ENCODE results near the gene XAF1.
"Not testable (repeated sequence)": the region's sequence is repeated elsewhere in the genome, so short reads cannot be mapped to it uniquely, and the experiment has no call there.

The XAF1 gene

DNA sequence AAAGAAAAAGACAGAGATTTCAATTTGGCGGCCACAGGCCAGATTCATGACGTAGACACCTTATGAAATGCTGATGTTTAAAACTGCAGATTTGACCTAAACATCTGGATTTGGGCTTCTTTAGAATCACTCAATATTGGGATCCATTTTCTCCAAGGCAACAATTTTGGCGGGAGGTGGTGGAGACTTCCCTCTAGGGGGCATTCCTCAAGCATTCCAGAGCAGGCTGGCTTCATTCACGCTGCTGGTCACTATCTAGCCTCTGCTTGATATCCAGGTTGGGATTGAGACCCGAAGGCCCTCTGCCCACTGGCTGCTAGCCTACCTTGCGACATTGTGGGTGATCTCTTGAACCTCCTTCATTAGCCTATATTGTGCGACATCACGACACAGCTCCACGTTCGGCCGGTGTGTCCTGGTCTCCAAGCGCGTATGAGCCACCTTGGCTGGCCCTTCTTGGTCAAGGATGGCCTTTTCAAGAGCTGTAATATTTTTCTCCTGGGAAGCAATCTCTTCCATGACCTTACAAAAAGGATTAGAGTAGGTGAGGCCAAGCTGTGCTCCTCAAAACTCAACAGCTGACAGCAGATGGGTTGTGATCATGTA is 44.7 kb downstream of the XAF1 start:
- DNase-seq (ENCODE audit: low spot score): no peak

DNA sequence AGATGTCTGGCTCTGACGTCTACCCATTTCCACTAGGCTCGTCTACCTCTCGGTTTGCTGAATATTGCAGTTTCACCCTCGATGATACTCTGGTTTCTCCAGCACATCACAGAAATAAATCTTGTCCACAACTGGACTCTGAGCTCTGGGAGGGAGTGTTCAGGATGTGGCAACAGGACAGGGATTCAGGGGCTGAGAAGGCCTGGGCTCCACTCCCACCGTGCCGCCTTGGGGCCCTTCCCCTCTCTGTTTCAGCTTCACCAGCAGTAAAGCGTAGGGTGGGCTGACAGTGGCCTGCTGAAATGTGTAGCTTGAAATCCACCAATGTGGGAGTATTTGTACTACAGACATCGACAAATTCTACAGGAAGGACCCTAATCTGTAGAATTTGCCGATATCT is 55.7 kb downstream of the XAF1 start:
- DNase-seq (ENCODE audit: low spot score): no peak

- no peak for DNase-seq (ENCODE audit: low spot score)
Measured at GRCh38 chr17:6812295-6812694, 56.4 kb downstream of the XAF1 start.

- no peak for DNase-seq (ENCODE audit: low spot score)
Measured at GRCh38 chr17:6815775-6816174, 59.9 kb downstream of the XAF1 start.

DNA sequence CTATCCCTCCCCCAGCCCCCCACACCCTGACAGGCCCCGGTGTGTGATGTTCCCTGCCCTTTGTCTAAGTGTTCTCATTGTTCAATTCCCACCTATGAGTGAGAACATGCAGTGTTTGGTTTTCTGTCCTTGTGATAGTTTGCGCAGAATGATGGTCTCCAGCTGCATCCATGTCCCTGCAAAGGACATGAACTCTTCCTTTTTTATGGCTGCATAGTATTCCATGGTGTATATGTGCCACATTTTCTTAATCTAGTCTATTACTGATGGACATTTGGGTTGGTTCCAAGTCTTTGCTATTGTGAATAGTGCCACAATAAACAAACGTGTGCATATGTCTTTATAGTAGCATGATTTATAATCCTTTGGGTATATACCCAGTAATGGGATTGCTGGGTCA is 60.5 kb downstream of the XAF1 start:
- not testable (repeated sequence) for DNase-seq (ENCODE audit: low spot score)

DNA sequence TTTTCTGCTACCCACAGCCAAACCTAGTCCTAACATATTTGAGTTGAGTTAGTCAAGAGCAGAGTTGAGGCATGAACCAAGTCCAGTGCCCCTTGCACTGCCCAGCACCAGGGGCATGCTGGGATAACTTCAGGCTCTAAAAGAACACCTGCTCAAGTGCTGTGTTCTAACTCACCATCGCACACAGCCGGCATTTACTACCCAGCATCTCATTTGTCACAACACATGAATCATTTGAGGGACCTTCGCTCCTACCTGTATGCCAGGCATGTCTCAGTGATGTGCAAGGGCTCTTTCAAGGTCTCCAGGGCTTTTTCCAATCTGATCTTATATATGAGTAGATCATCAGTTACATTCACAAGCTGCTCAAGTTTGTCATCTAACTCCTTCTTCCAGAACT is 63.1 kb downstream of the XAF1 start:
- DNase-seq (ENCODE audit: low spot score): no peak

DNA sequence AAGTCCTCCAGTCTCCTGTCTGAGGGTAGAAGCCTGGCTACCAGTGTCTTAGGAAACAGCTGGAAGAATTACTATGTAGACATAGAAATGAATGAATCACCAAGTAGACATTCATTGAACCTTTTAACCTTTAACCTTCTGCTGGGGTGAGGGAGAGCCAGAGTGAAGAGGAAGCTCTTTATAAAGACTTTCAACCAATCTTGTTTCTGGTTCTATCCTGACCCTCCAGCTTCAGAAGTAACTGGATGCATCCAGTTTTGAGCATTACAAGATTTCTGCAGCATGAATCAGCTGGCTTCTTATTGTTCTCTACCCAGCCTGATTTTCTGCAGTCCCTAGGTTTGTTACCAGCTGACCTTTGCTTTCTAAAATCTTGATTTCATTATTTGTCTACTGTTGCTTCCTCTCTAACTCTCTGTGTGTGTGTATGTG is 67.2 kb downstream of the XAF1 start:
- no peak for DNase-seq (ENCODE audit: low spot score)

Measured in pons (tissue), 1 donor.